MM.1S (cell line): ENCODE measurements around the gene BCOR.
A peak's percentile ranks its signal among the peaks of the same experiment; 100 is the strongest.

Source experiments
- DNase-seq: peaks from one replicate; pipeline ENCODE4 v3.0.0-alpha.2; 2015
- H2AFZ ChIP-seq: fragments of 300-600 bp; sonication (generic); 2 replicates; pipeline ENCODE4 v1.6.0; 2016; ENCODE audit warnings: antibody characterized with exemption, low read length
- H3F3A ChIP-seq: fragments of 300-600 bp; sonication (generic); 2 replicates; pipeline ENCODE4 v1.6.1; 2016; ENCODE audit warnings: mild to moderate bottlenecking, antibody characterized with exemption, low read length, moderate library complexity, mixed read lengths; ENCODE audit not compliant: insufficient read depth
- H3K27ac ChIP-seq: fragments of 300-600 bp; sonication (generic); 2 replicates; pipeline ENCODE4 v1.5.1; 2016; ENCODE audit warnings: mild to moderate bottlenecking, low read length
- H3K27me3 ChIP-seq: fragments of 300-600 bp; sonication (generic); replicated peaks from 2 replicates; pipeline ENCODE4 v1.6.0; 2016; ENCODE audit warnings: low read length; ENCODE audit not compliant: insufficient read depth
- H3K36me3 ChIP-seq: fragments of 300-600 bp; sonication (generic); replicated peaks from 2 replicates; pipeline ENCODE4 v1.6.1; 2016; ENCODE audit warnings: mild to moderate bottlenecking, low read length, mixed read lengths; ENCODE audit not compliant: insufficient read depth
- H3K4me1 ChIP-seq: fragments of 300-600 bp; sonication (generic); 2 replicates; pipeline ENCODE4 v1.6.1; 2016; ENCODE audit warnings: low read length, mixed read lengths
- H3K4me2 ChIP-seq: fragments of 300-600 bp; sonication (generic); 2 replicates; pipeline ENCODE4 v1.6.0; 2016; ENCODE audit warnings: low read depth, low read length
- H3K4me3 ChIP-seq: fragments of 300-600 bp; sonication (generic); 2 replicates; pipeline ENCODE4 v1.5.1; 2016; ENCODE audit warnings: low read length, mixed read lengths
- H3K79me2 ChIP-seq: fragments of 300-600 bp; sonication (generic); 2 replicates; pipeline ENCODE4 v1.6.1; 2016; ENCODE audit warnings: mixed run types, low read length, mixed read lengths
- H3K9ac ChIP-seq: fragments of 300-600 bp; sonication (generic); 2 replicates; pipeline ENCODE4 v1.6.1; 2016; ENCODE audit warnings: low read length, mixed read lengths
- H3K9me2 ChIP-seq: fragments of 300-600 bp; sonication (generic); replicated peaks from 2 replicates; pipeline ENCODE4 v1.6.1; 2016; ENCODE audit warnings: mild to moderate bottlenecking, low read length, mixed read lengths; ENCODE audit not compliant: insufficient read depth
- H3K9me3 ChIP-seq: fragments of 300-600 bp; sonication (generic); replicated peaks from 2 replicates; pipeline ENCODE4 v1.6.1; 2016; ENCODE audit warnings: mild to moderate bottlenecking, low read length, mixed read lengths; ENCODE audit not compliant: insufficient read depth
- H4K20me1 ChIP-seq: fragments of 300-600 bp; sonication (generic); 2 replicates; pipeline ENCODE4 v1.6.1; 2016; ENCODE audit warnings: mild to moderate bottlenecking, low read length, moderate library complexity, mixed read lengths; ENCODE audit not compliant: insufficient read depth
- EZH2 ChIP-seq: fragments of 300-600 bp; sonication (generic); optimal IDR thresholded peaks from 2 replicates; pipeline ENCODE3; 2017; ENCODE audit warnings: low read depth, mild to moderate bottlenecking, antibody characterized with exemption, low read length, mixed read lengths
- EZH2phosphoT487 ChIP-seq: fragments of 300-600 bp; sonication (generic); IDR thresholded peaks from 2 replicates; pipeline ENCODE4 v1.6.1; 2018; ENCODE audit warnings: antibody characterized with exemption, low read length
- TF ChIP-seq, protein P1 (sequence below): fragments of 300-600 bp; sonication (generic); IDR thresholded peaks from 2 replicates; pipeline ENCODE4 v1.5.1; 2016; ENCODE audit warnings: antibody characterized with exemption, low read length, mixed read lengths

The BCOR gene

GRCh38 chrX:40097504-40098263 lies at the start of gene BCOR:
TSS of gene BCOR (minus strand) at chrX:40097958. CDS start at chrX:40077929, 20,029 bp downstream.
- peak; percentile 63 for DNase-seq
- Histone ChIP-seq H3K36me3 (no peaks in the 10 kb centered on the region), H3K27me3 (no peaks in the 10 kb centered on the region), H3K9me3 (no peaks in the 10 kb centered on the region), H3K4me1 (peaks cover 22% of the 10 kb centered on the region), H3K27ac (peak within 1 kb of the TSS; percentile 94), H3K9me2 (no peaks in the 10 kb centered on the region), H3K4me3 (peak within 1 kb of the TSS; percentile 73), H3K4me2 (peak within 1 kb of the TSS; percentile 78), H3K9ac (peak within 1 kb of the TSS; percentile 92), H3K79me2 (peaks cover 50% of the 10 kb centered on the region), H4K20me1 (peaks cover 24% of the 10 kb centered on the region), H3F3A (peaks cover 28% of the 10 kb centered on the region), H2AFZ (no peak within 1 kb of the TSS)
- TF ChIP-seq EZH2phosphoT487 (no peak), EZH2 (no peak)
- TF ChIP-seq, protein P1, sequence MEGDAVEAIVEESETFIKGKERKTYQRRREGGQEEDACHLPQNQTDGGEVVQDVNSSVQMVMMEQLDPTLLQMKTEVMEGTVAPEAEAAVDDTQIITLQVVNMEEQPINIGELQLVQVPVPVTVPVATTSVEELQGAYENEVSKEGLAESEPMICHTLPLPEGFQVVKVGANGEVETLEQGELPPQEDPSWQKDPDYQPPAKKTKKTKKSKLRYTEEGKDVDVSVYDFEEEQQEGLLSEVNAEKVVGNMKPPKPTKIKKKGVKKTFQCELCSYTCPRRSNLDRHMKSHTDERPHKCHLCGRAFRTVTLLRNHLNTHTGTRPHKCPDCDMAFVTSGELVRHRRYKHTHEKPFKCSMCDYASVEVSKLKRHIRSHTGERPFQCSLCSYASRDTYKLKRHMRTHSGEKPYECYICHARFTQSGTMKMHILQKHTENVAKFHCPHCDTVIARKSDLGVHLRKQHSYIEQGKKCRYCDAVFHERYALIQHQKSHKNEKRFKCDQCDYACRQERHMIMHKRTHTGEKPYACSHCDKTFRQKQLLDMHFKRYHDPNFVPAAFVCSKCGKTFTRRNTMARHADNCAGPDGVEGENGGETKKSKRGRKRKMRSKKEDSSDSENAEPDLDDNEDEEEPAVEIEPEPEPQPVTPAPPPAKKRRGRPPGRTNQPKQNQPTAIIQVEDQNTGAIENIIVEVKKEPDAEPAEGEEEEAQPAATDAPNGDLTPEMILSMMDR = no peak

- no peak overlapping the region for H3K9ac ChIP-seq
- no peaks in the 10 kb centered on the region for H3F3A ChIP-seq
- no peaks in the 10 kb centered on the region for H3K36me3 ChIP-seq
- no peaks in the 10 kb centered on the region for H3K4me1 ChIP-seq
- TF ChIP-seq, protein P1 = no peak
- TF ChIP-seq EZH2phosphoT487 (no peak), EZH2 (no peak)
- H3K4me3 ChIP-seq = no peak overlapping the region
- DNase-seq = no peak
- H3K27ac ChIP-seq = no peak overlapping the region
- H3K4me2 ChIP-seq = no peak overlapping the region
- no peaks in the 10 kb centered on the region for H3K9me2 ChIP-seq
- no peaks in the 10 kb centered on the region for H3K9me3 ChIP-seq
- no peak overlapping the region for H2AFZ ChIP-seq
- no peaks in the 10 kb centered on the region for H4K20me1 ChIP-seq
- H3K27me3 ChIP-seq = no peaks in the 10 kb centered on the region
- no peaks in the 10 kb centered on the region for H3K79me2 ChIP-seq
Observed at GRCh38 chrX:40147126-40147952, 49.6 kb upstream of the BCOR start.

GRCh38 chrX:40146262-40147125 lies 48.7 kb upstream of the BCOR start:
- no peaks in the 10 kb centered on the region for H4K20me1 ChIP-seq
- H3K4me1 ChIP-seq = no peaks in the 10 kb centered on the region
- TF ChIP-seq EZH2 = no peak
- TF ChIP-seq, protein P1 = no peak
- no peak for TF ChIP-seq EZH2phosphoT487
- H3K27ac ChIP-seq = no peak overlapping the region
- H3K4me2 ChIP-seq = no peak overlapping the region
- no peak overlapping the region for H3K4me3 ChIP-seq
- no peaks in the 10 kb centered on the region for H3K9me2 ChIP-seq
- no peaks in the 10 kb centered on the region for H3K79me2 ChIP-seq
- H3F3A ChIP-seq = no peaks in the 10 kb centered on the region
- H3K9me3 ChIP-seq = no peaks in the 10 kb centered on the region
- H3K36me3 ChIP-seq = no peaks in the 10 kb centered on the region
- H3K27me3 ChIP-seq = no peaks in the 10 kb centered on the region
- DNase-seq = no peak
- H2AFZ ChIP-seq = no peak overlapping the region
- H3K9ac ChIP-seq = no peak overlapping the region
